ENCODE measurements around the gene DNM3. TPM values are rescaled to one million over a fixed set of nuclear protein-coding genes. Genes with fewer than 3 reads are reported as not detected.

Gene DNM3
- total RNA-seq, 4 donors from 2014 or later, result 2.7 to 4.5 (median 4.0) TPM

- no peak for DNase-seq (ENCODE audit: low spot score in 2 of 2)
- intact Hi-C loops (cut with DNase I; ENCODE audit: low total_unique reads), result no loop called here
- no peak overlapping the region for H3K4me3 ChIP-seq (ENCODE audit: low read depth, poor library complexity, severe bottlenecking)
- 23 to 31% methylated on average over 1 of the region's 1 CpG for WGBS, 2 donors
- no peak for TF ChIP-seq POLR2A (IDR thresholded peaks at IDR 0.05)
These were observed 249.2 kb downstream of the DNM3 start for GRCh38 chr1:172090511-172090817.

- no peak overlapping the region for H3K4me3 ChIP-seq (ENCODE audit: low read depth, poor library complexity, severe bottlenecking)
- intact Hi-C loops (cut with DNase I; ENCODE audit: low total_unique reads), result no loop called here
- DNase-seq (ENCODE audit: low spot score in 2 of 2), result no peak
- TF ChIP-seq CTCF (IDR thresholded peaks at IDR 0.05) (no peak), POLR2A (IDR thresholded peaks at IDR 0.05) (no peak)
- WGBS, 2 donors, result 93 to 97% methylated on average over 2 of the region's 2 CpGs
These were observed 254.5 kb downstream of the DNM3 start for GRCh38 chr1:172095846-172096245.

- TF ChIP-seq CTCF (IDR thresholded peaks at IDR 0.05) (no peak), POLR2A (IDR thresholded peaks at IDR 0.05) (no peak)
- intact Hi-C loops (cut with DNase I; ENCODE audit: low total_unique reads), result no loop called here
- H3K4me3 ChIP-seq (ENCODE audit: low read depth, poor library complexity, severe bottlenecking), result no peak overlapping the region
- DNase-seq (ENCODE audit: low spot score in 2 of 2), result no peak
These were observed 263.9 kb downstream of the DNM3 start for GRCh38 chr1:172105230-172105629.

DNA sequence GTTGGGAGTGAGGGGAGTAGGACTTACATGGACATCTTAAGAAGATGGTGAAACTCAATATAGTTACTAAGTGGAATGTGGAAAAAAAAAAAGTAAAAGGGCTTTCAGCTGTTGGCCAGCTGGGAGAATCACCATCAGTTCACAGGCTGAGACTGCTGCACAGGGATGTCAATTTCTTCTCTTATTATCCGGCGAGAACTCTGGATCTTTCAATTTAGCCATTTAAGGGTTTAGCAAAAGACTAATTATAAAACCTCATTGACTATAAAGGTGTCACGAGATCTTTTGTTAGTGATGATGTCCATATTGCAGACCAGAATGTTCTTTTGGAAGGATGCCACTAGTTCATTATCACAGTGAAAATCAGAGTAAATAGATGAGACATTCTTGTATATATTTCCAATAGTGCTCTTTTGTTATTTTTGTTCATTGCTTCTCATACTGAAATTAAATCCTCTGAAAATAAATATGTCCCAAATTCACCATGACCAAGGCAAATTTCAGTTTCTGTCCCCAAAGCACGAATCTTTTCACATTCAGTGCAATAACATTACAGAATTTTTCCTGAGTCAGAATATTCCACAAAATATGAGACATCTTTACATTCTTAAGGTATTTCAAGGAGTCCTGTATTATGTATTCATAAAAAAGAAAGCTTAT, 266.1 kb downstream of the DNM3 start:
- WGBS, 2 donors, result 78 to 84% methylated on average over 4 of the region's 4 CpGs
- intact Hi-C loops (cut with DNase I; ENCODE audit: low total_unique reads), result no loop called here
- no peak for DNase-seq (ENCODE audit: low spot score in 2 of 2)

DNA sequence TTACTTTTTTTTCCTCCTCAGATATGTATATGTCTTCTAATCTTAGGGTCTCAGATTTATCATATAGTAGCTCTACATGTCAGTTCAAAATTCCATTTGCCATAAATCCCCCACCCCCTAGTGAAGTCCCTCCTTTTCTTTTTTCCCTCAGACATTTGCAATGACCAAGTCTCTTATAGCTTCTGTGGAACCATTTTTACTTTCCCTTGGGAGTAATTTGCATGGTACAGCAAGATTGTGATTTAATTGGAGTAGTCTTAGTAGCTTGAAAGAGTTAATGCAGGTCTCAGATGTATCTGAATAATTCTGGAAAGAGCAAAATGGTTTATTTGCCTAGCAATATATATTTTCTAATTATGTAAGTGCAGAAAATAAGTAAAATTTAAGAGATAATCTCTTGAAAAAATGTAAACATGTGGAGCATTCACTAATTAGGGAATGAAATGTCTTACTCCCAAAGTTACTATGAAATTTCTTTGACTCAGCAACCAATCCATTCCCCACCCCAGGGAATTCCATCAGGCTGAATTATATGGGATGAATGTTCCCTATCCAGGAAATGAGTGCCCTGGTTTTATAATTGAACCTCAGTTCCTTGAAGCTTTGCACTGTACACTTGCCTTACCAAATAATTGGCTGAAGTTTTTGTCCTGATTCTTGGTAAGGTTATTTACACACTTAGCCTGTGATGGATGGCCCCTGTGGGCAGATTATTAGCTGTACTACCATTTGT, 267.0 kb downstream of the DNM3 start:
- TF ChIP-seq CTCF (IDR thresholded peaks at IDR 0.05) (no peak), POLR2A (IDR thresholded peaks at IDR 0.05) (no peak)
- intact Hi-C loops (cut with DNase I; ENCODE audit: low total_unique reads), result no loop called here
- no peak for DNase-seq (ENCODE audit: low spot score in 2 of 2)
- H3K4me3 ChIP-seq (ENCODE audit: low read depth, poor library complexity, severe bottlenecking), result no peak overlapping the region

More for the DNA sequence above, 266.1 kb downstream of the DNM3 start:
- H3K4me3 ChIP-seq (ENCODE audit: low read depth, poor library complexity, severe bottlenecking), result no peak overlapping the region
- TF ChIP-seq CTCF (IDR thresholded peaks at IDR 0.05) (no peak), POLR2A (IDR thresholded peaks at IDR 0.05) (no peak)

- intact Hi-C loops (cut with DNase I; ENCODE audit: low total_unique reads), result no loop called here
- no peak overlapping the region for H3K4me3 ChIP-seq (ENCODE audit: low read depth, poor library complexity, severe bottlenecking)
- no peak for TF ChIP-seq POLR2A (IDR thresholded peaks at IDR 0.05)
- TF ChIP-seq CTCF (IDR thresholded peaks at IDR 0.05), result no peak
- no peak for DNase-seq (ENCODE audit: low spot score in 2 of 2)
- 31 to 37% methylated on average over 5 of the region's 5 CpGs for WGBS, 2 donors
These were observed 268.1 kb downstream of the DNM3 start for GRCh38 chr1:172109359-172109758.

Data from lower leg skin (tissue), 4 donors.